WERI-Rb-1 (cell line): ENCODE results near the gene RIMBP2.

ENCODE experiments used
- DNase-seq: peaks from one replicate; pipeline ENCODE4 v3.0.0-alpha.2; 2020
- H3K27ac ChIP-seq: fragments of 250-450 bp; sonication (Bioruptor Pico); 2 replicates; pipeline ENCODE4 v1.5.1; 2020; ENCODE audit warnings: mild to moderate bottlenecking, moderate library complexity
- H3K27me3 ChIP-seq: fragments of 250-450 bp; sonication (Bioruptor Pico); 2 replicates; pipeline ENCODE4 v1.5.1; 2021; ENCODE audit warnings: mild to moderate bottlenecking, low read depth, moderate library complexity; ENCODE audit not compliant: insufficient read depth, severe bottlenecking
- H3K36me3 ChIP-seq: fragments of 250-450 bp; sonication (Bioruptor Pico); 2 replicates; pipeline ENCODE4 v1.5.1; 2020; ENCODE audit warnings: mild to moderate bottlenecking, moderate library complexity
- H3K4me3 ChIP-seq: 2 replicates; pipeline ENCODE4 v1.5.1; 2011; ENCODE audit warnings: low read depth, mild to moderate bottlenecking, control low read depth, low read length
- H3K9me3 ChIP-seq: fragments of 250-450 bp; sonication (Bioruptor Pico); 2 replicates; pipeline ENCODE4 v1.5.1; 2021; ENCODE audit warnings: mild to moderate bottlenecking, moderate library complexity; ENCODE audit not compliant: severe bottlenecking
- CTCF ChIP-seq: IDR thresholded peaks from 2 replicates; pipeline ENCODE4 v1.5.1; 2011; ENCODE audit warnings: low read depth, mild to moderate bottlenecking, control low read depth, inconsistent platforms, low read length

Gene RIMBP2

GRCh38 chr12:130572553-130572952 lies 143.5 kb downstream of the RIMBP2 start:
- Histone ChIP-seq H3K9me3 (no peaks in the 10 kb centered on the region), H3K4me3 (no peak overlapping the region), H3K27me3 (no peaks in the 10 kb centered on the region), H3K36me3 (no peaks in the 10 kb centered on the region), H3K27ac (no peak overlapping the region)
- no peak for TF ChIP-seq CTCF
- DNase-seq, result no peak

- Histone ChIP-seq H3K9me3 (peaks cover 1% of the 10 kb centered on the region), H3K27ac (no peak overlapping the region), H3K4me3 (no peak overlapping the region), H3K27me3 (no peaks in the 10 kb centered on the region), H3K36me3 (no peaks in the 10 kb centered on the region)
- TF ChIP-seq CTCF, result no peak
- DNase-seq, result no peak
These were observed 144.4 kb downstream of the RIMBP2 start for GRCh38 chr12:130571734-130572133.

GRCh38 chr12:130571089-130571488 lies 145.0 kb downstream of the RIMBP2 start:
- Histone ChIP-seq H3K4me3 (no peak overlapping the region), H3K27ac (no peak overlapping the region), H3K9me3 (peaks cover 6% of the 10 kb centered on the region), H3K36me3 (no peaks in the 10 kb centered on the region), H3K27me3 (no peaks in the 10 kb centered on the region)
- DNase-seq, result no peak
- no peak for TF ChIP-seq CTCF

- no peak overlapping the region for H3K27ac ChIP-seq
- TF ChIP-seq CTCF, result no peak
These were observed 146.6 kb downstream of the RIMBP2 start for GRCh38 chr12:130569521-130569920.

GRCh38 chr12:130568501-130568900 lies 147.6 kb downstream of the RIMBP2 start:
- no peaks in the 10 kb centered on the region for H3K36me3 ChIP-seq
- no peak overlapping the region for H3K27ac ChIP-seq
- H3K9me3 ChIP-seq, result peaks cover 17% of the 10 kb centered on the region
- DNase-seq, result no peak
- no peak overlapping the region for H3K4me3 ChIP-seq
- TF ChIP-seq CTCF, result no peak
- no peaks in the 10 kb centered on the region for H3K27me3 ChIP-seq

More at GRCh38 chr12:130569521-130569920, 146.6 kb downstream of the RIMBP2 start:
- no peak for DNase-seq
- no peaks in the 10 kb centered on the region for H3K27me3 ChIP-seq
- H3K36me3 ChIP-seq, result no peaks in the 10 kb centered on the region
- H3K9me3 ChIP-seq, result peaks cover 17% of the 10 kb centered on the region
- H3K4me3 ChIP-seq, result no peak overlapping the region

GRCh38 chr12:130568041-130568440 lies 148.1 kb downstream of the RIMBP2 start:
- H3K4me3 ChIP-seq, result no peak overlapping the region

More at GRCh38 chr12:130568041-130568440, 148.1 kb downstream of the RIMBP2 start:
- Histone ChIP-seq H3K9me3 (peaks cover 17% of the 10 kb centered on the region), H3K36me3 (no peaks in the 10 kb centered on the region), H3K27me3 (no peaks in the 10 kb centered on the region), H3K27ac (no peak overlapping the region)
- no peak for DNase-seq
- no peak for TF ChIP-seq CTCF
